Left cardiac atrium (tissue), 4 donors: ENCODE measurements around the gene GATAD2B. TPM values are rescaled to one million over a fixed set of nuclear protein-coding genes. Genes with fewer than 3 reads are reported as not detected.

Experiments
- ATAC-seq, 2 donors: fragments of 200-7000 bp; cut with Tn5 transposase; one replicate each; pipeline ENCODE4 v1.9.1; 2020; ENCODE audit warnings: mild to moderate bottlenecking in 2 of 2, moderate library complexity in 2 of 2
- DNase-seq: peaks from one replicate; pipeline ENCODE4 v3.0.0-alpha.2; 2020
- intact Hi-C, 2 donors: fragments of 100-400 bp; cut with DNase I; formaldehyde crosslinking; loops; one replicate each; pipeline versions ENCODE4 v1.14.1 to v1.15.1; 2022 to 2023
- long read RNA-seq: library from polyadenylated mRNA; unstranded; transcript quantifications from one replicate; pipeline ENCODE4 v2.0.0, GENCODE V29; 2021
- total RNA-seq, 2 donors: library from RNA; stranded (reverse); fragmentation: NEBNext Ultra II Directional; extraction: Animal tissue kit (Norgen Biotek cat#: 25700); gene quantifications; one replicate each; pipeline ENCODE4 v1.2.1, GENCODE V29; 2021
- donor health status: DM: no; HTN: yes; CAD: no.
- donor health status: DM: no; HTN: yes; CAD: no; lungs with severe emphysema.
- donor health status: DM: yes; HTN: yes; CAD: no.
- donor health status: Dilated cardiomyopathy.

Gene GATAD2B
- total RNA-seq: 10 to 100 TPM; 29.0 to 39.5 TPM
- long read RNA-seq, partial matches to known transcripts: 0 of 1 reads
- long read RNA-seq, other reads (novel, unspliced or antisense): 1 of 1 reads

GRCh38 chr1:153922972-153923925 lies at the start of gene GATAD2B:
TSS of gene GATAD2B (minus strand) at chr1:153922972. CDS start at chr1:153828347, 94,625 bp downstream.
- ATAC-seq (peak; percentile 98 to 99), DNase-seq (peak; percentile 100)
- intact Hi-C loops: no loop called here

- no peak for DNase-seq
- intact Hi-C loops: no loop called here
- ATAC-seq: no peak
These were observed 47.6 kb upstream of the GATAD2B start for GRCh38 chr1:153970346-153970745.

GRCh38 chr1:153968972-153969371 lies 46.2 kb upstream of the GATAD2B start:
- intact Hi-C loops: no loop called here
- DNase-seq: no peak
- no peak for ATAC-seq

- intact Hi-C loops: no loop called here
- no peak for ATAC-seq
- no peak for DNase-seq
These were observed 45.6 kb upstream of the GATAD2B start for GRCh38 chr1:153968408-153968807.

- intact Hi-C loops: no loop called here
- DNase-seq (peak; percentile 46), ATAC-seq (no peak)
These were observed 45.2 kb upstream of the GATAD2B start for GRCh38 chr1:153968000-153968363.

GRCh38 chr1:153967107-153967999 lies 44.6 kb upstream of the GATAD2B start, which contains the start of gene CREB3L4:
TSS of gene CREB3L4 (plus strand) at chr1:153967902. CDS start at chr1:153968526, 624 bp downstream.
- intact Hi-C loops: no loop called here
- DNase-seq: peak; percentile 94

GRCh38 chr1:153963850-153964331 lies 41.1 kb upstream of the GATAD2B start:
- intact Hi-C loops: no loop called here
- ATAC-seq: peak in 1 of 2 donors; percentile 1
- peak; percentile 50 for DNase-seq

More at GRCh38 chr1:153967107-153967999, 44.6 kb upstream of the GATAD2B start, which contains the start of gene CREB3L4:
- peak; percentile 87 to 89 for ATAC-seq

GRCh38 chr1:153963030-153963849 lies 40.5 kb upstream of the GATAD2B start, which contains the start of gene SLC39A1:
TSS of gene SLC39A1 (minus strand) at chr1:153963537. CDS start at chr1:153962715, 822 bp downstream.
- ATAC-seq (peak; percentile 83 to 84), DNase-seq (peak; percentile 99)
- intact Hi-C loops: no loop called here

GRCh38 chr1:153962088-153963029 lies 39.6 kb upstream of the GATAD2B start:
- intact Hi-C loops: no loop called here
- DNase-seq (no peak), ATAC-seq (peak in 1 of 2 donors; percentile 10)

- intact Hi-C loops: no loop called here
- no peak for DNase-seq
These were observed 38.6 kb upstream of the GATAD2B start for GRCh38 chr1:153961421-153961820.

GRCh38 chr1:153960206-153960605 lies 37.4 kb upstream of the GATAD2B start:
- ATAC-seq (no peak), DNase-seq (no peak)
- intact Hi-C loops: no loop called here

More at GRCh38 chr1:153961421-153961820, 38.6 kb upstream of the GATAD2B start:
- ATAC-seq: no peak

- intact Hi-C loops: no loop called here
- ATAC-seq (no peak), DNase-seq (no peak)
These were observed 36.7 kb upstream of the GATAD2B start for GRCh38 chr1:153959454-153959853.

- ATAC-seq (no peak), DNase-seq (no peak)
- intact Hi-C loops: no loop called here
These were observed 36.1 kb upstream of the GATAD2B start for GRCh38 chr1:153958961-153959260.

- peak; percentile 90 to 91 for ATAC-seq
- peak; percentile 100 for DNase-seq
- intact Hi-C loops: no loop called here
These were observed 35.6 kb upstream of the GATAD2B start, which contains the start of gene CRTC2 for GRCh38 chr1:153958111-153958960. TSS of gene CRTC2 (minus strand) at chr1:153958612. CDS start at chr1:153958497, 115 bp downstream.

- DNase-seq (no peak), ATAC-seq (peak; percentile 1)
- intact Hi-C loops: no loop called here
These were observed 35.0 kb upstream of the GATAD2B start for GRCh38 chr1:153957744-153958110.

- DNase-seq (no peak), ATAC-seq (no peak)
- intact Hi-C loops: no loop called here
These were observed 34.4 kb upstream of the GATAD2B start for GRCh38 chr1:153956997-153957715.
